Lower leg skin (tissue), 3 donors: ENCODE data around the gene NIFK.

ENCODE experiments used
- CTCF ChIP-seq, 3 donors: fragments of 450-650 bp; IDR thresholded peaks; one replicate each; pipeline ENCODE4 v1.5.1; 2016; ENCODE audit warnings: antibody characterized with exemption in 3 of 3, mild to moderate bottlenecking in 3 of 3, moderate library complexity in 2 of 3
- POLR2A ChIP-seq, 2 donors: fragments of 450-650 bp; IDR thresholded peaks; one replicate each; pipeline ENCODE4 v1.6.1; 2016 to 2017; ENCODE audit warnings: antibody characterized with exemption in 2 of 2, mild to moderate bottlenecking in 1 of 2, moderate library complexity in 1 of 2

- TF ChIP-seq POLR2A (IDR thresholded peaks at IDR 0.05) = no peak
- no peak for TF ChIP-seq CTCF (IDR thresholded peaks at IDR 0.05)
These were observed 40.2 kb downstream of the NIFK start for GRCh38 chr2:121696410-121696930.
